Measurements from ENCODE around the gene TBK1.
"Not testable (repeated sequence)": the region's sequence is repeated elsewhere in the genome, so short reads cannot be mapped to it uniquely, and the experiment has no call there.

The TBK1 gene

DNA sequence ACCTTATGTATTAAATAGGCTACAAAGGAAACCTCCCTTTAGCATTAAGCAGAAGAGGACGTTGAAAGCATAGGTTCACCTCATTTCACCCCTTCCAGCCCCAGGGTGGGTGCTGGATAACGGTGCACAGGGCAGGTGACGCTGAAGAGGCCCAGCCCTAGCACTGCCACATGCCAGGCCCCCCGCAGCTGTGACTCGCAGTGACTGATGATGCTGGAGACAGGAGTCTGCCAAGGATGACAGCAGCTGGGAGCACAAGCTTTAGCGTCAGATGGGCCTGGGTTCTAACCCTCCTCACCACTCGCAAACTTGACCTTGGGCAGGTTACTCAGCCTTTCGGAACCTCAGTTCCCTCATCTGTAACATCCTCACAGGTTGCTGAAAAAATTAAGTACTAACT, 76.7 kb downstream of the TBK1 start:
- no peak overlapping the region for H3K4me3 ChIP-seq (ENCODE audit: low read depth, low read length)
- TF ChIP-seq, protein P1, sequence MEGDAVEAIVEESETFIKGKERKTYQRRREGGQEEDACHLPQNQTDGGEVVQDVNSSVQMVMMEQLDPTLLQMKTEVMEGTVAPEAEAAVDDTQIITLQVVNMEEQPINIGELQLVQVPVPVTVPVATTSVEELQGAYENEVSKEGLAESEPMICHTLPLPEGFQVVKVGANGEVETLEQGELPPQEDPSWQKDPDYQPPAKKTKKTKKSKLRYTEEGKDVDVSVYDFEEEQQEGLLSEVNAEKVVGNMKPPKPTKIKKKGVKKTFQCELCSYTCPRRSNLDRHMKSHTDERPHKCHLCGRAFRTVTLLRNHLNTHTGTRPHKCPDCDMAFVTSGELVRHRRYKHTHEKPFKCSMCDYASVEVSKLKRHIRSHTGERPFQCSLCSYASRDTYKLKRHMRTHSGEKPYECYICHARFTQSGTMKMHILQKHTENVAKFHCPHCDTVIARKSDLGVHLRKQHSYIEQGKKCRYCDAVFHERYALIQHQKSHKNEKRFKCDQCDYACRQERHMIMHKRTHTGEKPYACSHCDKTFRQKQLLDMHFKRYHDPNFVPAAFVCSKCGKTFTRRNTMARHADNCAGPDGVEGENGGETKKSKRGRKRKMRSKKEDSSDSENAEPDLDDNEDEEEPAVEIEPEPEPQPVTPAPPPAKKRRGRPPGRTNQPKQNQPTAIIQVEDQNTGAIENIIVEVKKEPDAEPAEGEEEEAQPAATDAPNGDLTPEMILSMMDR (IDR thresholded peaks at IDR 0.05; ENCODE audit: borderline replicate concordance, insufficient read depth, low read depth, low read length), result no peak

DNA sequence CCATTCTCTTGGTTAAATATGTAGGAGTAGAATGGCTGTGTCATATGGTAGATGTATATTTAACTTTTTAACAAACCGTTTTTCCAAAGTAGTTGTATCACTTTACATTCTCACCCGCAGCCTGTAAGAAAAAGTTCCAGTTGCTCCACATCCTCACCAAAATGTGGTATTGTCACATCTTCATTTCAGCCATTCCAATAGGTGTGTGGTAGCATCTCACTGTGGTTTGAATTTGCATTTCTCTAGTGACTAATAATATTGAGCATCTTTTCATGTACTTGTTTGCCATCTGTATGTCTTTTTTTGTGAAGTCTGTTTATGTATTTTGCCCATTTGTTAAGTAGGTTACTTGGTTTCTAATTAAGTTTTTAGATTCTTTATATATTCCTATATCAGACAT, 78.6 kb downstream of the TBK1 start:
- H3K4me3 ChIP-seq (ENCODE audit: low read depth, low read length), result no peak overlapping the region
- TF ChIP-seq, protein P1 (IDR thresholded peaks at IDR 0.05; ENCODE audit: borderline replicate concordance, insufficient read depth, low read depth, low read length), result no peak

DNA sequence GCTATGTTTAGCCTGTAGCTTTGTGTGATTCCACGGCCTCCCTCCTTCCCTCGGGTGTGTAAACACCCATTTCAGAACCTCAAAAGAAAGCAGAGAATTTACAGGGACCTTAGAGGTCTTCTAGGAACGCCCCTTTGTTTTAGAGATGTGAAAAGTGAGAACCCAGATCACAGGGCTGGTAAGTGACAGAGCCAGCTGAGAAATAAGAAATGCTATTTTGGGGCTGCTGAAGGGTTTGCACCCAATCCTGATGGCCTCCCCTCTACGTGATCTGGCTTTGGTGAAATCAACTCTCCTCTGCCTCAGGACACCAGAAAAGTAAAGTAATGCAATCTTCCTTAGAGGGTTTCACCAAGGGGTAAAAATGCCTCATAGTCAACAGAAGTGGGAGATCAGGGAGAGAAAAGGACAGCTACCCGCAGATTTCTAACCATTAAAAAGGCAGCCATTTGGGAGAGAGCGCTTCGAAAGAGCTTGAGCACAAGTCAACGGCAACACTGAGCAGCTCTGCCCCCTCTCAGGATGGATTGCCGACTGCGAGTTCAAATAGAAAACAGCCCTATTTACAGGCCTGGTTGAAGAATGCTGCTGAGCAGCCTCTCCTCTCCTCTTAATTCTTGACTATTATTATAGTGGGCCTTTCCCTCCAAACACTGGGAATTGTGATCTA, 79.9 kb downstream of the TBK1 start:
- TF ChIP-seq, protein P1 (IDR thresholded peaks at IDR 0.05; ENCODE audit: borderline replicate concordance, insufficient read depth, low read depth, low read length), result no peak
- H3K4me3 ChIP-seq (ENCODE audit: low read depth, low read length), result no peak overlapping the region

DNA sequence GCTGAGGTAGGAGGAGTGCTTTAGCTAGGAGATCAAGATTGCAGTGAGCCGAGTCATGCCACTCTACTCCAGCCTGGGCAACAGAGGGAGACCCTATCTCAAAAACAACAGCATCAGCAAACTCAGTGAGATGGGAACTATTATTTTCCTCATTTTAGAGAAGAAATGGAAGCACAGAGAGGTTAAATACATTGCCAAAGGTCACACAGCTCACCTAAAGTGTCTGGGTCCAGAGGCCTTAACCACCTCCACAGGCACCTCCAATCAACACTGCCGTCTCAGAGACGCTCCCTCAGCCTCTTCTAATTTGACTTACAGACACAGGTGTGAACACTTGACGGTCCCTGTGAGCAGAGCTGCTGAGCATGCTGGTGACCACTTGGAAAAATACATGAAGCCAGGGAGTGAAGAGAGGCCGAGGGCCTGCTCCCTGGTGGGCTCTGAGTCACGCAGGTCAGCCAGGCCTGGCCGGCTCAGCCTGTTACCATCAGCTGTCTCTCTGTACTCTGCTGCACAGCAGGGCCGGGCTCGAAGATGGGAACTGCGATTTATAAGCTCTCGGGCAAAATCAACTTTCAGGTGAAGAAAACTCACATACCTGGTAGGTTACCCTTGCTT, 80.9 kb downstream of the TBK1 start:
- no peak overlapping the region for H3K4me3 ChIP-seq (ENCODE audit: low read depth, low read length)
- TF ChIP-seq, protein P1 (IDR thresholded peaks at IDR 0.05; ENCODE audit: borderline replicate concordance, insufficient read depth, low read depth, low read length), result no peak

DNA sequence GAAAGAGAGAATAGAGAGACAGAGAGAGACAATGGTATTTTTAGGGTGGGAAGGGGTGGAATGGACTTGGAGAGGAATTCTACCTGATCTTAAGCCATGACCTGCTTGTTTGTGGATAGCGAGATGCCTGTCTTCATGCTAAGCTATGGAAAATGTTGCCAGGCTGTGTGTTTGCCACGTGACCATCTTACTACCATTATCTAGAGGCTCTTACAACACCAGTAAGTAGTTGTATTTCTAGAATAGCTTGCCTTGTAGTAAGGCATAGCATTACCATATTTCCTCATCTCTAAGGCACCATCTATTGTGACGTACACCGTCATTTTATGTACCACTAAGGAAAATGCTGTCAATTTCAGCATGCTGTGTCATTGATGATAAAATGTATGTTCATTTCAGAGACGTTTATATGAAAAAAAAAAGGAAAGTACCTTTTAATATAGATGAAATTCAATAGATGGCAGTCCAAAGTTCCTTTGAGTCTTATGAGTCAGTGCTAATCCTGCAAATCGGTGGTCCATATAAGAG, 82.8 kb downstream of the TBK1 start:
- H3K4me3 ChIP-seq (ENCODE audit: low read depth, low read length), result no peak overlapping the region
- TF ChIP-seq, protein P1 (IDR thresholded peaks at IDR 0.05; ENCODE audit: borderline replicate concordance, insufficient read depth, low read depth, low read length), result no peak

DNA sequence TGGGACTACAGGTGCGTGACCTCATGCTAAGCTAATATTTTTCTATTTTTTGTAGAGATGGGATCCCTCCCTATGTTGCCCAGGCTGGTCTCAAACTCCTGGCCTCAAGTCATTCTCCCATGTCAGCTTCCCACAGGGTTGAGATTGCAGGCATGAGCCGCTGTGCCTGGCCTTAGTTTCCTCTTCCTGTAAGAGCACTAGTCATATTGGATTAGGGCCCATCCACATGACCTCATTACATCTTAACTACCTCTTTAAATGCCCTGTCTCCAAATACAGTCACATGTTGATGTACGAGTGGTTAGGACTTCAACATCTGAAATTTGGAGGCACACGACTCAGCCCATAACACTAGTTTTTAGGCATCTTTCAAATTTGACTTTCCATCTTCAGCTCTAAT, 86.2 kb downstream of the TBK1 start:
- TF ChIP-seq, protein P1 (IDR thresholded peaks at IDR 0.05; ENCODE audit: borderline replicate concordance, insufficient read depth, low read depth, low read length), result no peak
- no peak overlapping the region for H3K4me3 ChIP-seq (ENCODE audit: low read depth, low read length)

DNA sequence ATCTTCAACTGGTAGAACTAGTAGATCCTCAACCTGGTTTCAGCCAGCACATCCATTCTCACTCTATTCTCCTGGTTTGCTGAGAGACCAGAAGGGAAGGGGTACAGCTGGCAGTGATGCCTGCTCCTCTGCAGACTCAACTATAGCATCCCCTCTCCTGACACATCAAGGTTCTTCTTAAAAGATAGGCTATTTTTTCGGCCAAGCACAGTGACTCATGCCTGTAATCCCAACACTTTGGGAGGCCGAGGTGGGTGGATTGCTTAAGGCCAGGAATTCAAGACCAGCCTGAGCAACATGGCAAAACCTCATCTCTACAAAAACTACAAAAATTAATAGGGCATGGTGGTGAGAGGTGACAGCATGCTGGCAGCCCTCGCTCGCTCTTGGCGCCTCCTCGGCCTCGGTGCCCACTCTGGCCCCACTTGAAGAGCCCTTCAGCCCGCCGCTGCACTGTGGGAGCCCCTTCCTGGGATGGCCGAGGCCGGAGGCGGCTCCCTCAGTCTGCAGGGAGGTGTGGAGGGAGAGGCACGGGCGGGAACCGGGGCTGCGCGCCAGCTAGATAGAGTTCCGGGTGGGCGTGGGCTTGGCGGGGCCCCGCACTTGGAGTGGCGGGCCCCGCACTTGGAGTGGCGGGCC, 90.6 kb downstream of the TBK1 start:
- H3K4me3 ChIP-seq (ENCODE audit: low read depth, low read length), result not testable (repeated sequence)
